ENCODE results near the gene NEDD4.

DNA sequence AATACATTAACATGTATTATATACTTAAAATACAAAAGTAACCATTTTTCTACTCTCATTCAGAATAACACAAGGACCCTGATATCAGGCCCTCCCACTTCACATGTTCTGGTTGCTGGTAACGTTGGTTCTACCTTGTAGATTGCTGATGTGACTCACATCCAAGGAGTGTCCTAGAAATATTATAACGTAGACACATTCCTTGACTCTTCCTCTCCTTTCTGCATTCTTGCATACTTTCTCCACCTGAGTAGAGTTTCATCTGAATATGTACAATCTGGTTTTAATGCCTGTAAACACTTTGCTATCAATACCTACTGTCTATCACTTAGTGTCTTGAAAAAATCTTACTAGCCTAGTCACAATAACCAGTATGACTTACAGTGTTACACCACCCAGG is 35.0 kb upstream of the NEDD4 start:
- TF ChIP-seq, protein P1, sequence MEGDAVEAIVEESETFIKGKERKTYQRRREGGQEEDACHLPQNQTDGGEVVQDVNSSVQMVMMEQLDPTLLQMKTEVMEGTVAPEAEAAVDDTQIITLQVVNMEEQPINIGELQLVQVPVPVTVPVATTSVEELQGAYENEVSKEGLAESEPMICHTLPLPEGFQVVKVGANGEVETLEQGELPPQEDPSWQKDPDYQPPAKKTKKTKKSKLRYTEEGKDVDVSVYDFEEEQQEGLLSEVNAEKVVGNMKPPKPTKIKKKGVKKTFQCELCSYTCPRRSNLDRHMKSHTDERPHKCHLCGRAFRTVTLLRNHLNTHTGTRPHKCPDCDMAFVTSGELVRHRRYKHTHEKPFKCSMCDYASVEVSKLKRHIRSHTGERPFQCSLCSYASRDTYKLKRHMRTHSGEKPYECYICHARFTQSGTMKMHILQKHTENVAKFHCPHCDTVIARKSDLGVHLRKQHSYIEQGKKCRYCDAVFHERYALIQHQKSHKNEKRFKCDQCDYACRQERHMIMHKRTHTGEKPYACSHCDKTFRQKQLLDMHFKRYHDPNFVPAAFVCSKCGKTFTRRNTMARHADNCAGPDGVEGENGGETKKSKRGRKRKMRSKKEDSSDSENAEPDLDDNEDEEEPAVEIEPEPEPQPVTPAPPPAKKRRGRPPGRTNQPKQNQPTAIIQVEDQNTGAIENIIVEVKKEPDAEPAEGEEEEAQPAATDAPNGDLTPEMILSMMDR (IDR thresholded peaks at IDR 0.05; ENCODE audit: low read length): no peak
- TF ChIP-seq EZH2 (IDR thresholded peaks at IDR 0.05; ENCODE audit: borderline replicate concordance, low read length): no peak

Data from OCI-LY1 (cell line).